Activated T-helper 1 cell treated with anti-CD3 and anti-CD28 coated beads, Interleukin-12 subunit alpha, Interleukin-12 subunit beta, Interleukin-2, Interleukin-4 antibody, amounts not matched to agents 30 ng/mL and 10 ng/mL and 1 ng/mL, durations not matched to agents 14 hours and 24 hours and 36 hours (primary cell): ENCODE data around the gene SYPL2. TPM values are rescaled to one million over a fixed set of nuclear protein-coding genes. Genes with fewer than 3 reads are reported as not detected.
A peak's percentile ranks its signal among the peaks of the same experiment; 100 is the strongest.

Experiments
- DNase-seq: peaks from one replicate; pipeline ENCODE4 v3.0.0; 2021; ENCODE audit warnings: low spot score
- H3K27ac Mint-ChIP-seq: one replicate; pipeline ENCODE4 v1.8.0; 2021; ENCODE audit warnings: mild to moderate bottlenecking, mixed read lengths
- H3K27me3 Mint-ChIP-seq: one replicate; pipeline ENCODE4 v1.8.0; 2022; ENCODE audit warnings: mild to moderate bottlenecking, moderate library complexity, mixed read lengths; ENCODE audit not compliant: insufficient read depth
- H3K36me3 Mint-ChIP-seq: one replicate; pipeline ENCODE4 v1.8.0; 2021; ENCODE audit warnings: low read depth, mixed read lengths
- H3K4me1 Mint-ChIP-seq: one replicate; pipeline ENCODE4 v1.8.0; 2021; ENCODE audit warnings: low read depth, mixed read lengths
- H3K4me3 Mint-ChIP-seq: one replicate; pipeline ENCODE4 v1.8.0; 2021; ENCODE audit warnings: mild to moderate bottlenecking, moderate library complexity, mixed read lengths
- H3K9me3 Mint-ChIP-seq: one replicate; pipeline ENCODE4 v1.8.0; 2021; ENCODE audit warnings: mixed read lengths
- intact Hi-C: fragments of 100-400 bp; cut with micrococcal nuclease; formaldehyde crosslinking; loops from one replicate; pipeline ENCODE4 v1.15.1; 2024
- total RNA-seq: library from RNA; stranded (reverse); gene quantifications from 2 replicates; pipeline ENCODE4 v1.2.3, GENCODE V29; 2022

Gene SYPL2
- total RNA-seq, 1 donor from 2014 or later = not detected

DNA sequence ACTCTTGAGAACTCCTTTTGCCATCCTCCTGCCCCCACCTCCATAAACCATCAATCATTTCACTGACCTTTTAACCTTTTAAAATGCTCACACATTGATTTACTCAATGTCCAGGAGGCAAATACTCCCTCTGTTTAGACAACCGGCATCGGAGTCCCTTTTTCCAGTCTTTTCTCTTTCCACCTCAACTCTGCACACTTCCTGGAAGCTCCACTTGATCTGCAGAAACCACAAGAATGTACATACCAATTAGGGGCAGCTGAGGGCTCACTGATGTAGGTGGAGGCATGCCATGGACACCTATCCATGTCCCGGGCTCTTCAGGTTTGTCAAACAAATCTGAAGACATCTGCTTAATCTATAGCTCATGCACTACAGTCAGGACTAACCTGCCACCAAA lies 48.5 kb downstream of the SYPL2 start:
- Mint-ChIP-seq H3K27ac (no peak overlapping the region), H3K4me3 (no peak overlapping the region), H3K9me3 (no peaks in the 10 kb centered on the region), H3K27me3 (peaks cover 34% of the 10 kb centered on the region), H3K36me3 (no peaks in the 10 kb centered on the region), H3K4me1 (peaks cover 7% of the 10 kb centered on the region)
- intact Hi-C loops = no loop called here
- DNase-seq = no peak

DNA sequence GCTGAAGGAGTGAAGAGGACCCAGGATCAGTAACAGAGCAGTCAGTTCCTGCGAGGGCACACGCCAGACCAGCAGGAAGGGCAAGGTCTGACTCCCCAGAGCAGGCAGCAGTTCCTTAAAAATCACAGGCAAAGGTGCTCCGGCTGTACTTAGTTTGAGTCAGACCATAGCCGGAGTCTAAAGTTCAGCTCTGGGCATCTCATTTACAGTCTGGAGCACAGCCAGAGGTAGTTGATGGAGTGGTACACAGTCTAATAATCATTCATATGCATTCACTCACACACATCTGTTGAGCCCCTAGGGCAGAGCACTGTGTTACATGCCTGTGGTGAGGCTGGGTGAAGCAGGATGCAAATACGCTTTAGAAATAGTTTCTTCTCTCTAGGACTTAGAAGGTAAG lies 50.5 kb downstream of the SYPL2 start:
- Mint-ChIP-seq H3K27me3 (peaks cover 19% of the 10 kb centered on the region), H3K27ac (no peak overlapping the region), H3K4me1 (no peaks in the 10 kb centered on the region), H3K36me3 (no peaks in the 10 kb centered on the region), H3K9me3 (no peaks in the 10 kb centered on the region), H3K4me3 (no peak overlapping the region)
- DNase-seq = no peak
- intact Hi-C loops = no loop called here

- H3K4me3 Mint-ChIP-seq = no peak overlapping the region
- DNase-seq = no peak
- H3K4me1 Mint-ChIP-seq = no peaks in the 10 kb centered on the region
- H3K27ac Mint-ChIP-seq = no peak overlapping the region
- H3K36me3 Mint-ChIP-seq = no peaks in the 10 kb centered on the region
- H3K9me3 Mint-ChIP-seq = no peaks in the 10 kb centered on the region
- H3K27me3 Mint-ChIP-seq = peaks cover 20% of the 10 kb centered on the region
- intact Hi-C loops = no loop called here
Observed at GRCh38 chr1:109517337-109517736, 51.0 kb downstream of the SYPL2 start.

GRCh38 chr1:109521002-109521951 lies 54.9 kb downstream of the SYPL2 start:
- H3K9me3 Mint-ChIP-seq = no peaks in the 10 kb centered on the region
- intact Hi-C loops = no loop called here
- H3K27ac Mint-ChIP-seq = no peak overlapping the region
- H3K4me3 Mint-ChIP-seq = no peak overlapping the region
- peaks cover 15% of the 10 kb centered on the region for H3K27me3 Mint-ChIP-seq
- no peaks in the 10 kb centered on the region for H3K36me3 Mint-ChIP-seq
- no peak for DNase-seq
- no peaks in the 10 kb centered on the region for H3K4me1 Mint-ChIP-seq

GRCh38 chr1:109522026-109522425 lies 55.7 kb downstream of the SYPL2 start:
- Mint-ChIP-seq H3K36me3 (no peaks in the 10 kb centered on the region), H3K27me3 (peaks cover 16% of the 10 kb centered on the region), H3K4me1 (no peaks in the 10 kb centered on the region), H3K9me3 (no peaks in the 10 kb centered on the region), H3K27ac (no peak overlapping the region), H3K4me3 (no peak overlapping the region)
- DNase-seq = no peak
- intact Hi-C loops = no loop called here

- no peak for DNase-seq
- H3K27me3 Mint-ChIP-seq = peaks cover 16% of the 10 kb centered on the region
- intact Hi-C loops = no loop called here
- no peaks in the 10 kb centered on the region for H3K9me3 Mint-ChIP-seq
- no peaks in the 10 kb centered on the region for H3K4me1 Mint-ChIP-seq
- no peaks in the 10 kb centered on the region for H3K36me3 Mint-ChIP-seq
- no peak overlapping the region for H3K4me3 Mint-ChIP-seq
- H3K27ac Mint-ChIP-seq = no peak overlapping the region
Observed at GRCh38 chr1:109523706-109524105, 57.4 kb downstream of the SYPL2 start.

- Mint-ChIP-seq H3K27ac (no peak overlapping the region), H3K4me1 (peaks cover 16% of the 10 kb centered on the region), H3K4me3 (no peak overlapping the region), H3K27me3 (peaks cover 9% of the 10 kb centered on the region), H3K36me3 (no peaks in the 10 kb centered on the region), H3K9me3 (no peaks in the 10 kb centered on the region)
- no peak for DNase-seq
- intact Hi-C loops = no loop called here
Observed at GRCh38 chr1:109527098-109527811, 60.9 kb downstream of the SYPL2 start.

- no peak overlapping the region for H3K4me3 Mint-ChIP-seq
- H3K27ac Mint-ChIP-seq = no peak overlapping the region
- no peaks in the 10 kb centered on the region for H3K9me3 Mint-ChIP-seq
- DNase-seq = no peak
- H3K36me3 Mint-ChIP-seq = no peaks in the 10 kb centered on the region
- peaks cover 24% of the 10 kb centered on the region for H3K4me1 Mint-ChIP-seq
- intact Hi-C loops = no loop called here
- H3K27me3 Mint-ChIP-seq = peaks cover 8% of the 10 kb centered on the region
Observed at GRCh38 chr1:109527846-109528695, 61.7 kb downstream of the SYPL2 start.

- DNase-seq = no peak
- H3K27me3 Mint-ChIP-seq = peaks cover 8% of the 10 kb centered on the region
- no peak overlapping the region for H3K27ac Mint-ChIP-seq
- intact Hi-C loops = no loop called here
- H3K36me3 Mint-ChIP-seq = no peaks in the 10 kb centered on the region
- no peak overlapping the region for H3K4me3 Mint-ChIP-seq
- H3K4me1 Mint-ChIP-seq = peaks cover 24% of the 10 kb centered on the region
- no peaks in the 10 kb centered on the region for H3K9me3 Mint-ChIP-seq
Observed at GRCh38 chr1:109528712-109529111, 62.4 kb downstream of the SYPL2 start.

DNA sequence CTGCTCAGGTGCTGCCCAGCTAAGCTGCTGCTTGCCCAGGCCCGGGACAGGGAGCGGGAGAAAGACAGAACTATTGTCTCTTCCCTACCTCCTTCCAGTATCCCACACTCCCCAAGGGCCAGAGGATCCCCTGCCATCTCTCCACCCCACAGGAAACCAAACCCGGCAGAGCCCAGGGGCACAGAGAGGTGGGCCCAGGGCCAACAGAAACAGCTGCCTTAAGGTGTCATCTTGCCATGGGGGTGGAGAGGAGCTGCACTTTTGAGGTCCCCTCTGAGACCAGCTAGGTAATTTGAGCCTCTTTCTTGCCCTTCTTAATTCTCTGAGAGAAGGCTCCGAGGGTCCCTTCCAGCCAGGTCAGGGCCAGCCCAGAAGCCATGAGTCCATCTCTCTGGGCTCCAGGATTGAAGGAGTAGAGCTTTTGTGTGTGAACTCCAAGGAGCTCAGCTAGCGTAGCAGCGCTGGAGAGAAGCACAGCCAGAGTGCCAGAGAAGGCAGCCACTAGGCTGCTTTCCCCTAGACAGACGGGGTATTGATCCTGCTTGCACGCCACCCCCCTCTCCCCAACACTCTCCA lies 63.6 kb downstream of the SYPL2 start:
- intact Hi-C loops = loop anchor here (5.0 kb wide), 1 partner anchor 438 kb away; the partner anchor contains the start of gene TMEM167B
- Mint-ChIP-seq H3K27ac (no peak overlapping the region), H3K9me3 (no peaks in the 10 kb centered on the region), H3K36me3 (no peaks in the 10 kb centered on the region), H3K4me1 (peaks cover 24% of the 10 kb centered on the region), H3K27me3 (peaks cover 5% of the 10 kb centered on the region), H3K4me3 (no peak overlapping the region)
- DNase-seq = no peak

- H3K4me1 Mint-ChIP-seq = peaks cover 24% of the 10 kb centered on the region
- intact Hi-C loops = loop anchor here (5.0 kb wide), 1 partner anchor 438 kb away; the partner anchor contains the start of gene TMEM167B
- no peaks in the 10 kb centered on the region for H3K9me3 Mint-ChIP-seq
- H3K4me3 Mint-ChIP-seq = peak overlapping the region; percentile 25
- H3K36me3 Mint-ChIP-seq = no peaks in the 10 kb centered on the region
- no peak for DNase-seq
- H3K27ac Mint-ChIP-seq = peak overlapping the region; percentile 2
- H3K27me3 Mint-ChIP-seq = peaks cover 5% of the 10 kb centered on the region
Observed at GRCh38 chr1:109530457-109531087, 64.2 kb downstream of the SYPL2 start.

- Mint-ChIP-seq H3K9me3 (no peaks in the 10 kb centered on the region), H3K4me1 (peaks cover 24% of the 10 kb centered on the region), H3K36me3 (no peaks in the 10 kb centered on the region), H3K27ac (peak overlapping the region; percentile 2), H3K27me3 (no peaks in the 10 kb centered on the region), H3K4me3 (peak overlapping the region; percentile 25)
- intact Hi-C loops = loop anchor here (5.0 kb wide), 1 partner anchor 439 kb away; the partner anchor contains the start of gene TMEM167B
- DNase-seq = no peak
Observed at GRCh38 chr1:109531380-109531779, 65.0 kb downstream of the SYPL2 start.
